H9 (cell line): Measurements from ENCODE around the gene MYO1E. TPM values are rescaled to one million over a fixed set of nuclear protein-coding genes. Genes with fewer than 3 reads are reported as not detected.

ENCODE experiments used
- DNase-seq: peaks from one replicate; pipeline ENCODE4 v3.0.0-alpha.2; 2017
- H2AFZ ChIP-seq: one replicate; pipeline ENCODE4 v1.6.1; 2013; ENCODE audit warnings: mild to moderate bottlenecking, low read length, control low read depth, moderate library complexity
- H2AK5ac ChIP-seq: 2 replicates; pipeline ENCODE4 v1.6.1; 2013; ENCODE audit warnings: low read length, control low read depth, mixed read lengths; ENCODE audit not compliant: insufficient read length
- H2BK120ac ChIP-seq: one replicate; pipeline ENCODE4 v1.6.1; 2013; ENCODE audit warnings: low read depth, mild to moderate bottlenecking, low read length, control low read depth, inconsistent platforms; ENCODE audit not compliant: poor library complexity, severe bottlenecking
- H2BK12ac ChIP-seq: 2 replicates; pipeline ENCODE4 v1.6.1; 2013; ENCODE audit warnings: low read length, control low read depth, mixed read lengths, low read depth; ENCODE audit not compliant: insufficient read length
- H2BK15ac ChIP-seq: 2 replicates; pipeline ENCODE4 v1.6.1; 2013; ENCODE audit warnings: low read depth, low read length, control low read depth
- H2BK20ac ChIP-seq: one replicate; pipeline ENCODE4 v1.6.1; 2013; ENCODE audit warnings: low read depth, mild to moderate bottlenecking, low read length, control low read depth, inconsistent platforms; ENCODE audit not compliant: poor library complexity, severe bottlenecking
- H2BK5ac ChIP-seq: 2 replicates; pipeline ENCODE4 v1.6.1; 2013; ENCODE audit warnings: low read length, control low read depth, mixed read lengths; ENCODE audit not compliant: insufficient read length
- H3K14ac ChIP-seq: 2 replicates; pipeline ENCODE4 v1.6.1; 2013; ENCODE audit warnings: low read length, control low read depth; ENCODE audit not compliant: insufficient read depth
- H3K18ac ChIP-seq: 2 replicates; pipeline ENCODE4 v1.6.1; 2013; ENCODE audit warnings: low read depth, mild to moderate bottlenecking, mixed read lengths, low read length, control low read depth; ENCODE audit not compliant: insufficient read length
- H3K23ac ChIP-seq: 2 replicates; pipeline ENCODE4 v1.6.1; 2013; ENCODE audit warnings: low read length, control low read depth, mixed read lengths, low read depth; ENCODE audit not compliant: insufficient read length
- H3K23me2 ChIP-seq: 2 replicates; pipeline ENCODE4 v1.6.1; 2013; ENCODE audit warnings: low read depth, mild to moderate bottlenecking, mixed read lengths, low read length, control low read depth; ENCODE audit not compliant: insufficient read length, poor library complexity, severe bottlenecking
- H3K27ac ChIP-seq: 2 replicates; pipeline ENCODE4 v1.5.1; 2013; ENCODE audit warnings: low read length, control low read depth, mixed read lengths, low read depth; ENCODE audit not compliant: insufficient read length
- H3K27me3 ChIP-seq: 2 replicates; pipeline ENCODE4 v1.6.1; 2013; ENCODE audit warnings: low read length, control low read depth, inconsistent platforms; ENCODE audit not compliant: insufficient read depth
- H3K4ac ChIP-seq: 2 replicates; pipeline ENCODE4 v1.6.1; 2013; ENCODE audit warnings: low read depth, mild to moderate bottlenecking, control low read depth, inconsistent platforms, low read length, moderate library complexity
- H3K4me1 ChIP-seq: 2 replicates; pipeline ENCODE4 v1.6.1; 2013; ENCODE audit warnings: low read length, control low read depth, inconsistent platforms; ENCODE audit not compliant: insufficient read depth
- H3K4me2 ChIP-seq: 2 replicates; pipeline ENCODE4 v1.6.1; 2013; ENCODE audit warnings: low read length, control low read depth, mixed read lengths; ENCODE audit not compliant: insufficient read length, insufficient read depth
- H3K56ac ChIP-seq: 2 replicates; pipeline ENCODE4 v1.6.1; 2013; ENCODE audit warnings: low read depth, mild to moderate bottlenecking, mixed read lengths, low read length, control low read depth; ENCODE audit not compliant: insufficient read length
- H3K79me1 ChIP-seq: 2 replicates; pipeline ENCODE4 v1.6.1; 2013; ENCODE audit warnings: low read depth, mild to moderate bottlenecking, moderate library complexity, low read length, control low read depth, inconsistent platforms; ENCODE audit not compliant: insufficient read depth, poor library complexity, severe bottlenecking
- H3K79me2 ChIP-seq: 2 replicates; pipeline ENCODE4 v1.6.1; 2013; ENCODE audit warnings: low read length, control low read depth, inconsistent platforms; ENCODE audit not compliant: insufficient read depth
- H3K9ac ChIP-seq: 2 replicates; pipeline ENCODE4 v1.6.1; 2013; ENCODE audit warnings: low read length, control low read depth, mixed read lengths; ENCODE audit not compliant: insufficient read length; ENCODE audit errors: extremely low read depth
- H3K9me3 ChIP-seq: one replicate; pipeline ENCODE4 v1.6.1; 2013; ENCODE audit warnings: low read depth, low read length, inconsistent platforms; ENCODE audit not compliant: control insufficient read depth
- H3T11ph ChIP-seq: one replicate; pipeline ENCODE4 v1.6.1; 2013; ENCODE audit warnings: mild to moderate bottlenecking, low read length, control low read depth, inconsistent platforms
- H4K20me1 ChIP-seq: one replicate; pipeline ENCODE4 v1.6.1; 2013; ENCODE audit not compliant: control insufficient read depth, insufficient read length, insufficient read depth
- H4K5ac ChIP-seq: 2 replicates; pipeline ENCODE4 v1.6.1; 2013; ENCODE audit warnings: low read depth, mild to moderate bottlenecking, mixed read lengths, low read length, control low read depth; ENCODE audit not compliant: insufficient read length
- H4K8ac ChIP-seq: replicated peaks from 2 replicates; pipeline ENCODE4 v1.6.1; 2013; ENCODE audit warnings: low read length, control low read depth, mixed read lengths, low read depth; ENCODE audit not compliant: insufficient read length
- H4K91ac ChIP-seq: 2 replicates; pipeline ENCODE4 v1.6.1; 2013; ENCODE audit warnings: low read depth, mild to moderate bottlenecking, moderate library complexity, mixed read lengths, low read length, control low read depth; ENCODE audit not compliant: insufficient read length
- H3K27ac Mint-ChIP-seq, 3 experiments: 2 replicates in 2 of 3; 3 replicates in 1 of 3; pipeline ENCODE4 v1.8.0; 2020 to 2021; ENCODE audit warnings: mixed read lengths in 3 of 3, mild to moderate bottlenecking in 1 of 3, moderate library complexity in 1 of 3
- H3K27me3 Mint-ChIP-seq: 2 replicates; pipeline ENCODE4 v1.8.0; 2021; ENCODE audit warnings: low read depth, mild to moderate bottlenecking, moderate library complexity, mixed read lengths
- H3K36me3 Mint-ChIP-seq, 3 experiments: 2 replicates in 2 of 3; 3 replicates in 1 of 3; pipeline ENCODE4 v1.8.0; 2020 to 2021; ENCODE audit warnings: low read depth in 3 of 3, mixed read lengths in 3 of 3; ENCODE audit not compliant: insufficient read depth in 1 of 3
- H3K4me1 Mint-ChIP-seq, 2 experiments: 2 replicates each; pipeline ENCODE4 v1.8.0; 2020; ENCODE audit warnings: mixed read lengths in 2 of 2
- H3K4me3 Mint-ChIP-seq, 2 experiments: 2 replicates in 1 of 2; 3 replicates in 1 of 2; pipeline ENCODE4 v1.8.0; 2020 to 2021; ENCODE audit warnings: mild to moderate bottlenecking in 2 of 2, mixed read lengths in 2 of 2, moderate library complexity in 1 of 2
- H3K9me3 Mint-ChIP-seq, 2 experiments: 2 replicates in 1 of 2; 3 replicates in 1 of 2; pipeline ENCODE4 v1.8.0; 2020; ENCODE audit warnings: mild to moderate bottlenecking in 2 of 2, mixed read lengths in 2 of 2, moderate library complexity in 1 of 2
- WGBS: extraction: QIAGEN DNeasy Blood & Tissue Kit; methylation state at CpG from one replicate; pipeline ENCODE4 v1.1.7; 2013; ENCODE audit warnings: missing lambda C conversion rate, low lambda C conversion rate, mixed read lengths; ENCODE audit not compliant: insufficient read length; ENCODE audit errors: extremely low coverage; 5-methylcytosine and 5-hydroxymethylcytosine counted together
- total RNA-seq: library from RNA; stranded (reverse); gene quantifications from 2 replicates; pipeline ENCODE4 v1.2.1, GENCODE V29; 2021
- TF ChIP-seq, protein P1 (sequence below): fragments of 200-600 bp; sonication (generic); conservative IDR thresholded peaks from 3 replicates; pipeline ENCODE4 v1.8.0; 2021; ENCODE audit warnings: antibody characterized with exemption, mild to moderate bottlenecking

The MYO1E gene
- total RNA-seq, 1 experiment from 2014 or later = 235 TPM

DNA sequence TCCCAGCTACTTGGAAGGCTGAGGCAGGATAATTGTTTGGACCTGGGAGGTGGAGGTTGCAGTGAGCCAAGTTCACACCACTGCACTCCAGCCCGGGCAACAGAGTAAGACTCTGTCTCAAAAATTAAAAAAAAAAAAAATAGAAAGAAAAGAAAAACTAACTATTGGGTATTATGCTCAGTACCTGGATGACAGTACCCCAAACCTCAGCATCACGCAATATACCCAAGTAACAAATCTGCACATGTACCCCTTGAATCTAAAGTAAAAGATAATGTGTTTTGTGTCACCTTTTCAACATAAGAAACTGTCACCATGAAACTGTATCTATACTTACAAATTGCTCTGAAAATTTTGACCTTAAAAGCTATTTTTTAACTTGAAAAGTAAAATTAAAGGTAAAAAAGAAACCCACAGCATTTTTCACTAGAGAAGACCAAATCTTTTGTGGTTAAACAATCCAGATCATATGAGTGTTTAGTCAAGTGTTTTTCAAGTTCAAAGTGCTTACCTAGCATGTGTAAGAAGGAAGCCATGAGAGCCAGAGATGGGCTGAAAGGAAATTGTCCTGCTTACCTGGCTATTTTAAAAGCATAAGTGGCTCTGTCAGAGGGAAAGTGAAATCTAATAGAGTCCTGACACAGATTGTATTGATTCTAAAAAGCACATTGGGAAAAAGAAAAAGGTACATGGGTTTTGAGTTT, 50.5 kb downstream of the MYO1E start:
- WGBS = no CpG with 5 or more reads among the region's 2 CpGs
- no peaks in the 10 kb centered on the region for H3K27me3 Mint-ChIP-seq
- Histone ChIP-seq H2AFZ (no peak overlapping the region), H4K8ac (no peak overlapping the region), H3K23ac (no peak overlapping the region), H3K9ac (no peak overlapping the region), H3K79me1 (peaks cover 6% of the 10 kb centered on the region), H3T11ph (no peak overlapping the region), H2BK20ac (no peak overlapping the region), H3K27ac (no peak overlapping the region), H4K91ac (no peak overlapping the region), H3K27me3 (no peaks in the 10 kb centered on the region), H3K9me3 (no peaks in the 10 kb centered on the region), H4K5ac (no peak overlapping the region), H2BK120ac (no peak overlapping the region), H2AK5ac (no peak overlapping the region), H3K14ac (no peak overlapping the region), H3K4me1 (no peaks in the 10 kb centered on the region; the same call in 1 of the 2 replicates), H3K56ac (no peak overlapping the region), H3K4me2 (no peak overlapping the region), H3K4ac (no peak overlapping the region), H3K23me2 (no peaks in the 10 kb centered on the region), H4K20me1 (peaks cover 3% of the 10 kb centered on the region), H2BK12ac (no peak overlapping the region), H2BK15ac (no peak overlapping the region), H3K79me2 (peaks cover 1% of the 10 kb centered on the region; the same call in 1 of the 2 replicates), H2BK5ac (no peak overlapping the region), H3K18ac (no peak overlapping the region)
- H3K27ac Mint-ChIP-seq = no peak overlapping the region
- H3K9me3 Mint-ChIP-seq = peaks cover 0 to 5% of the 10 kb centered on the region in 2 experiments; a peak in 2 of 5 replicates
- TF ChIP-seq, protein P1, sequence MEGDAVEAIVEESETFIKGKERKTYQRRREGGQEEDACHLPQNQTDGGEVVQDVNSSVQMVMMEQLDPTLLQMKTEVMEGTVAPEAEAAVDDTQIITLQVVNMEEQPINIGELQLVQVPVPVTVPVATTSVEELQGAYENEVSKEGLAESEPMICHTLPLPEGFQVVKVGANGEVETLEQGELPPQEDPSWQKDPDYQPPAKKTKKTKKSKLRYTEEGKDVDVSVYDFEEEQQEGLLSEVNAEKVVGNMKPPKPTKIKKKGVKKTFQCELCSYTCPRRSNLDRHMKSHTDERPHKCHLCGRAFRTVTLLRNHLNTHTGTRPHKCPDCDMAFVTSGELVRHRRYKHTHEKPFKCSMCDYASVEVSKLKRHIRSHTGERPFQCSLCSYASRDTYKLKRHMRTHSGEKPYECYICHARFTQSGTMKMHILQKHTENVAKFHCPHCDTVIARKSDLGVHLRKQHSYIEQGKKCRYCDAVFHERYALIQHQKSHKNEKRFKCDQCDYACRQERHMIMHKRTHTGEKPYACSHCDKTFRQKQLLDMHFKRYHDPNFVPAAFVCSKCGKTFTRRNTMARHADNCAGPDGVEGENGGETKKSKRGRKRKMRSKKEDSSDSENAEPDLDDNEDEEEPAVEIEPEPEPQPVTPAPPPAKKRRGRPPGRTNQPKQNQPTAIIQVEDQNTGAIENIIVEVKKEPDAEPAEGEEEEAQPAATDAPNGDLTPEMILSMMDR = no peak
- peaks cover 28 to 34% of the 10 kb centered on the region in 2 experiments for H3K4me1 Mint-ChIP-seq
- DNase-seq = no peak
- H3K4me3 Mint-ChIP-seq = no peak overlapping the region
- peaks cover 3 to 13% (median 5%) of the 10 kb centered on the region in 3 experiments; a peak in 6 of 7 replicates for H3K36me3 Mint-ChIP-seq
